NB4 (cell line): ENCODE results near the gene BFAR.

Experiments used
- DNase-seq: peaks from one replicate; pipeline ENCODE4 v3.0.0; 2010; ENCODE audit warnings: low read depth
- H3K4me3 ChIP-seq: one replicate; pipeline ENCODE4 v1.5.1; 2011; ENCODE audit warnings: mild to moderate bottlenecking, low read depth, low read length, moderate library complexity
- CTCF ChIP-seq: IDR thresholded peaks from one replicate; pipeline ENCODE4 v1.5.1; 2012; ENCODE audit warnings: low read depth, low read length
- MAX ChIP-seq: IDR thresholded peaks from 2 replicates; pipeline ENCODE4 v1.6.1; 2011; ENCODE audit warnings: low read depth, low read length
- MYC ChIP-seq: IDR thresholded peaks from 2 replicates; pipeline ENCODE4 v1.6.1; 2011; ENCODE audit warnings: low read depth, low read length
- POLR2A ChIP-seq: IDR thresholded peaks from 2 replicates; pipeline ENCODE4 v1.6.1; 2011; ENCODE audit warnings: mild to moderate bottlenecking; ENCODE audit not compliant: insufficient read length; ENCODE audit errors: extremely low read depth

Gene BFAR

GRCh38 chr16:14632693-14633569 is at the start of gene BFAR:
Gene BFAR (plus strand): TSS chr16:14632951. CDS start chr16:14644347, 11,396 bp downstream.
- peak within 1 kb of the TSS; percentile 92 for H3K4me3 ChIP-seq
- TF ChIP-seq POLR2A (peak; percentile 98), MYC (peak; percentile 83), MAX (peak; percentile 74), CTCF (no peak)
- peak; percentile 98 for DNase-seq

GRCh38 chr16:14585287-14585686 is 47.5 kb upstream of the BFAR start:
- no peak overlapping the region for H3K4me3 ChIP-seq
- DNase-seq: no peak
- TF ChIP-seq MYC (no peak), POLR2A (no peak), MAX (no peak), CTCF (no peak)

- no peak overlapping the region for H3K4me3 ChIP-seq
- no peak for TF ChIP-seq MYC
- TF ChIP-seq MAX: no peak
- no peak for TF ChIP-seq POLR2A
- TF ChIP-seq CTCF: no peak
- DNase-seq: no peak
Observed at GRCh38 chr16:14586637-14587305, 46.0 kb upstream of the BFAR start.

- H3K4me3 ChIP-seq: no peak overlapping the region
- no peak for TF ChIP-seq MAX
- TF ChIP-seq CTCF: peak; percentile 22
- peak; percentile 14 for DNase-seq
Observed at GRCh38 chr16:14600164-14600563, 32.6 kb upstream of the BFAR start.

GRCh38 chr16:14602443-14602963 is 30.2 kb upstream of the BFAR start:
- TF ChIP-seq POLR2A: no peak
- no peak for TF ChIP-seq CTCF
- no peak for TF ChIP-seq MAX
- TF ChIP-seq MYC: no peak
- no peak for DNase-seq
- no peak overlapping the region for H3K4me3 ChIP-seq
